BLaER1 (cell line): ENCODE data around the gene AP1M2.

ENCODE experiments used
- H3K27ac ChIP-seq: shearing (Covaris generic); formaldehyde crosslinking; 2 replicates; pipeline ENCODE4 v1.8.1; 2022
- H3K27me3 ChIP-seq: shearing (Covaris generic); formaldehyde crosslinking; 2 replicates; pipeline ENCODE4 v1.8.1; 2022
- H3K36me3 ChIP-seq: shearing (Covaris generic); formaldehyde crosslinking; 2 replicates; pipeline ENCODE4 v1.8.1; 2022
- H3K4me1 ChIP-seq: shearing (Covaris generic); formaldehyde crosslinking; 2 replicates; pipeline ENCODE4 v1.8.1; 2022
- H3K4me2 ChIP-seq: shearing (Covaris generic); formaldehyde crosslinking; 2 replicates; pipeline ENCODE4 v1.8.1; 2022
- H3K4me3 ChIP-seq: shearing (Covaris generic); formaldehyde crosslinking; 2 replicates; pipeline ENCODE4 v1.8.1; 2022
- H3K9ac ChIP-seq: shearing (Covaris generic); formaldehyde crosslinking; 2 replicates; pipeline ENCODE4 v1.8.1; 2022
- H3K9me3 ChIP-seq: shearing (Covaris generic); formaldehyde crosslinking; 2 replicates; pipeline ENCODE4 v1.8.1; 2022
- H4K20me1 ChIP-seq: shearing (Covaris generic); formaldehyde crosslinking; 2 replicates; pipeline ENCODE4 v1.8.1; 2022
- Cebpa-rat ChIP-seq: shearing (Covaris generic); IDR thresholded peaks from 2 replicates; pipeline ENCODE4 v1.8.1; 2022

The AP1M2 gene

DNA sequence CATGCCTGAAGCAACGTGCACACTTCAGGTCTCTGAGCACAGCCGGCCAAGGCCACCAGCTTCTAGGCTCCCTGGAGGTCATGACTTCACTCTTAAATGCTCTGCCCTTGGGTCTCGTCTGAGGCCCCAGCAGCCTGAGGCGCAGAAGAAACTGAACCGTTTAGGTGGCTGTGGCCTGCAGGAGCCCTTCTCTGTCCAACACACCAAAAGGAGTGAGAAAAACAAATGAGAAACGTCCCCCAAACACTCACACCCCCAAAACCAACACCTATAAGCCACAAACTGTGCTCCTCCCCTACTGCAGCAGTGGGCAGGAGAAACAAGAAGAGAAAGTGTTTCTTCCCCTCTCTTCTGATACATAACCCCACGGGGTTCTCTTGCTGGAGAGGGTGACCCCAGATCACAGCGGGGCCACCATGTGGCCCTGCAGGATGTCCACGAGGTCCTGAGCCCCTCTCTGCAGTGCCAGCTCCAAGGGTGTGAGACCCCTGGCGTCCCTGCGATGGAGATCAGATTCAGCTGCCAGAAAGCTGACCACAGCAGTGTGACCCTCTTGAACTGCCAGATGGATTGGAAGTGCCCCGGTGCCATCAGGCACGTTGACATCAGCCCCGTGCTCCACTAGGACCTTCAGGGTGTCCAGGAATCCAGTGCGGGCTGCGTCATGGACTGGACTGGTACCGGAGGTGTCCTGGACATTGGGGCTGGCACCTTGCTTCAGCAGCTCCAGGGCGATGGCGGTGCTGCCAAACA lies 20.3 kb downstream of the AP1M2 start:
- Histone ChIP-seq H3K27ac (peak overlapping the region; percentile 97), H3K4me2 (peak overlapping the region; percentile 99)

DNA sequence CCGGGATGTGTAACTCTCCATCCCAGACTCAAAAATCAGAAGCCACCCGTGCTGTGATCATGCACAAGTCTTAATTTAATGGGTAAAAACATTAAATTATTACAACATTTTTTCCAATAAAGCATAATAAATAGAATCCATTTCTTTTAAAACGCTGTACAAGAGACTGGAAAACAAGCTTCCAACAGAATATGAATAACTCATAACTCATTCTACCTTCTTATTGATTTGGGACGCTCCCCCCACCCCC lies 20.8 kb downstream of the AP1M2 start:
- Histone ChIP-seq H3K4me1 (peaks cover 65% of the 10 kb centered on the region), H3K27ac (peak overlapping the region; percentile 97), H4K20me1 (0 out of 2 replicates have a peak, but pooled peaks cover 4% of the 10 kb centered on the region), H3K9ac (peak overlapping the region; percentile 94), H3K4me3 (peak overlapping the region; percentile 91), H3K9me3 (no peaks in the 10 kb centered on the region), H3K27me3 (no peaks in the 10 kb centered on the region), H3K4me2 (peak overlapping the region; percentile 99), H3K36me3 (peaks cover 40% of the 10 kb centered on the region)
- no peak for TF ChIP-seq Cebpa-rat

More for the DNA sequence above, 20.3 kb downstream of the AP1M2 start:
- Histone ChIP-seq H3K36me3 (peaks cover 35% of the 10 kb centered on the region), H3K4me1 (peaks cover 69% of the 10 kb centered on the region), H3K9me3 (no peaks in the 10 kb centered on the region), H3K9ac (peak overlapping the region; percentile 94), H3K4me3 (peak overlapping the region; percentile 91), H3K27me3 (no peaks in the 10 kb centered on the region), H4K20me1 (0 out of 2 replicates have a peak, but pooled peaks cover 4% of the 10 kb centered on the region)
- TF ChIP-seq Cebpa-rat, result no peak

DNA sequence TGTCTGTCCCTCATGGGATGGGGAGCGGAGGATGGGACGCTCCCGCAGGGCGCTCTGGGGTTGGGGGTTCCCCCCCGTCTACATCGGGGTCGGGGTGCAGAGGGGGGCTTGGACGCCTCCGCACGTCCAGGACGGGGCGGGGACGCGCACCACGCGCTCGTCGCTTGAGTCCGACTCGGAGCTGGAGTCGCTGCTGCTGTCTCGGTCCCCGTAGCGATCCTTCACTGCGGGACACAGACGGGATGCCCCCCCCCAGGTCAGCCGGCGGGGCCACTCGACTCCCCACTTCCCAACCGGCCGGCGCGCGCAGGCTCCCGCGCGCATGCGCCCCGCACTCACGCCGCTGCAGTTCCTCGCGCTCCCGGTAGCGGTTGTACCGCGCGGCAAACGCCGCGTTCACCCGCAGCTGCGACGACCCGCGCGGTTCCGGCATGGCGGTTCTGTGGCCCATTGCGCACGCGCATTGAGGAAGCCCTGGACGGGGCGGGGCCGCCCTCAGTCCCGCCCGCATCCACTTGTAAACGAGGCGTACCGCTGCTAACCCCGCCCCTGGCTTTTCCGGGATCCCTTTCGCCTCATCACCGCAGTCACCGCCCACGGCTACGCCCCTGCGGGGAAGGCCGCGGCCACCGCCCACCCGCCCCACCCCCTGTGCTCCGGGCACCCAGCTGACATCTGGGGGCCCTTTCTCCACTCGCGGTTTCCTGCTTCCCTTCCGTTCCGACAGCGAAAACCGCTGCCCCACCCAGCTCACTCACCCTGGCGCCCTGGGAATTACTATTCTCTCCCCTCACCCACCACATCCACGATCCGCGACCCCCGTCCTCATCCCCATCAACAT lies 21.3 kb downstream of the AP1M2 start, which contains the start of gene KRI1:
KRI1 (minus strand) TSS at position 444 of the 841 bp plus-strand sequence; CDS start at position 433, 11 bp downstream.
- peaks cover 64% of the 10 kb centered on the region for H3K4me1 ChIP-seq
- no peak for TF ChIP-seq Cebpa-rat
- H3K36me3 ChIP-seq, result peaks cover 45% of the 10 kb centered on the region

GRCh38 chr19:10565028-10565566 lies 22.0 kb downstream of the AP1M2 start:
- Histone ChIP-seq H4K20me1 (0 out of 2 replicates have a peak, but pooled peaks cover 4% of the 10 kb centered on the region), H3K36me3 (peaks cover 52% of the 10 kb centered on the region), H3K9ac (peak overlapping the region; percentile 100), H3K27ac (peak overlapping the region; percentile 100), H3K4me2 (peak overlapping the region; percentile 98), H3K4me1 (peaks cover 62% of the 10 kb centered on the region), H3K9me3 (no peaks in the 10 kb centered on the region), H3K4me3 (peak overlapping the region; percentile 93), H3K27me3 (no peaks in the 10 kb centered on the region)
- no peak for TF ChIP-seq Cebpa-rat

More for the DNA sequence above, 21.3 kb downstream of the AP1M2 start, which contains the start of gene KRI1:
- Histone ChIP-seq H3K9me3 (no peaks in the 10 kb centered on the region), H3K27ac (peak within 1 kb of the TSS; percentile 100), H4K20me1 (0 out of 2 replicates have a peak, but pooled peaks cover 4% of the 10 kb centered on the region), H3K9ac (peak within 1 kb of the TSS; percentile 100), H3K4me3 (peak within 1 kb of the TSS; percentile 93), H3K4me2 (peak within 1 kb of the TSS; percentile 99), H3K27me3 (no peaks in the 10 kb centered on the region)

- Histone ChIP-seq H3K9ac (peak overlapping the region; percentile 45; the same call in 1 of the 2 replicates), H3K9me3 (no peaks in the 10 kb centered on the region), H3K4me3 (no peak overlapping the region), H4K20me1 (0 out of 2 replicates have a peak, but pooled peaks cover 4% of the 10 kb centered on the region), H3K27ac (peak overlapping the region; percentile 56), H3K36me3 (peaks cover 77% of the 10 kb centered on the region), H3K4me1 (peaks cover 58% of the 10 kb centered on the region), H3K27me3 (no peaks in the 10 kb centered on the region), H3K4me2 (peak overlapping the region; percentile 22; the same call in 1 of the 2 replicates)
- no peak for TF ChIP-seq Cebpa-rat
Observed at GRCh38 chr19:10562609-10563008, 24.5 kb downstream of the AP1M2 start.

DNA sequence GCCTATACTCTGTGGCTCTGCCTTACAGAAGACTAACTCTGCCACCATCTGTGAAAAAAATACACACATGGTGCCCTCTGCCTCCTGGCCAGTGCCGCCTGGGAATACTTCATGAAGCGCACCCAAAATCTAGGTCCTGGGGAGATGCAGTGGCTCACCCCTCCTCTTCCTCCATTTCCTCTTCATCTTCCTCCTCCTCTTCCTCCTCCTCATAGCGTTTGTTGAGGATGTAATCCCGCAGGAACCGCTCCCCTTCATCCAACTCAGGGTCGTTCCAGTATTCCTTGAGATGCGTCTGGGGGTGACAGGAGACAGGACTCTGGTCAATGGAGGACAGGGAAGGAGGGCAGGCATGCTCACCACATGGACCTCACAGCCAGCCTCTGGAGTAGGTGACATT lies 27.0 kb downstream of the AP1M2 start:
- peaks cover 69% of the 10 kb centered on the region for H3K4me1 ChIP-seq
- H3K9ac ChIP-seq, result no peak overlapping the region
- peaks cover 94% of the 10 kb centered on the region for H3K36me3 ChIP-seq

GRCh38 chr19:10557603-10558197 lies 29.4 kb downstream of the AP1M2 start:
- Histone ChIP-seq H3K9me3 (no peaks in the 10 kb centered on the region), H3K4me2 (0 out of 2 replicates have a peak overlapping the region, but pooled peaks have one; percentile 9), H3K36me3 (peaks cover 92% of the 10 kb centered on the region), H3K27ac (peak overlapping the region; percentile 65), H3K27me3 (no peaks in the 10 kb centered on the region), H4K20me1 (0 out of 2 replicates have a peak, but pooled peaks cover 2% of the 10 kb centered on the region), H3K9ac (peak overlapping the region; percentile 41; the same call in 1 of the 2 replicates), H3K4me3 (no peak overlapping the region), H3K4me1 (peaks cover 67% of the 10 kb centered on the region)
- no peak for TF ChIP-seq Cebpa-rat

More for the DNA sequence above, 27.0 kb downstream of the AP1M2 start:
- Histone ChIP-seq H3K4me2 (no peak overlapping the region), H3K9me3 (no peaks in the 10 kb centered on the region), H3K4me3 (no peak overlapping the region), H3K27ac (no peak overlapping the region), H3K27me3 (no peaks in the 10 kb centered on the region), H4K20me1 (0 out of 2 replicates have a peak, but pooled peaks cover 4% of the 10 kb centered on the region)
- TF ChIP-seq Cebpa-rat, result no peak

DNA sequence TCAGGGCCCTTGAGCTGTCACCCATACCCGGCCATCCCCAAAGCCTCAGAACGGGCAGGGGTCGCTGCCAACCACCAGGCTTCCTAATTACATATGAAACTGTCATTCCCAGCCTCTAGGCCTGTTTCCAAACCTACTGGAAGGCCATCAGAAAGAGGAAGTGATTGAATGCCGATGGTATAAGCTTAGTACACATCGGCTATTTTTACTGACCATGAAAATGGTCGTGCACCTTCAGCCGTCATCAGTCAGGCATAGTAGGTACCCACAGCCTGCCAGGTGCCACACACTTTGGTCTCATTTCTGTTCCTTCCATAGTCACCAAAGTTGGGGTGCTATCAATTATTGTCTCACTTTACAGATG lies 31.5 kb downstream of the AP1M2 start:
- H3K36me3 ChIP-seq, result peaks cover 92% of the 10 kb centered on the region

More for the DNA sequence above, 31.5 kb downstream of the AP1M2 start:
- H3K4me2 ChIP-seq, result peak overlapping the region; percentile 86
- H3K4me1 ChIP-seq, result peaks cover 74% of the 10 kb centered on the region
- H3K27ac ChIP-seq, result peak overlapping the region; percentile 99
- no peaks in the 10 kb centered on the region for H3K9me3 ChIP-seq
- H3K27me3 ChIP-seq, result no peaks in the 10 kb centered on the region
- H4K20me1 ChIP-seq, result no peaks in the 10 kb centered on the region
- TF ChIP-seq Cebpa-rat, result no peak
- H3K4me3 ChIP-seq, result 0 out of 2 replicates have a peak overlapping the region, but pooled peaks have one; percentile 16
- H3K9ac ChIP-seq, result peak overlapping the region; percentile 85; the same call in 1 of the 2 replicates
